ENCODE data around the gene KDM2B.
A peak's percentile ranks its signal among the peaks of the same experiment; 100 is the strongest.

The KDM2B gene

DNA sequence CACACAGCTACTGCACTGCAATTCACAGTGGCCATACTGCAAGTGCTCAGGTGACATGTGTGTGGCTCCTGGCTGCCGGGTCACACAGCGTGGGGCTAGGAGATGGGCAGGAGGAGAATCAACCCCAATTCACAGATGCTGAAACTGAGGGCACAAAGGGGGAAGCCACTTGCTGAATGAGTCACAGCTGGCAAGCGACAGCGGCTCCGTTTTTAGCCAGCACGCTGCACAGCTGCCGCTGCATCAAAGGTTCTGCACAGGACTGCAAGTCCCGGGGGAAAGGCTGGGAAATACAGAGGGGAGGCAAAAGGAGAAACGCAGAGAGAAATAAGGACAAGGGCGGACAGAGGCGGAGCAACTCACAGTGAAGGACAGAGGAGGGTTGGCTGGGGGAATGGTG lies 57.9 kb downstream of the KDM2B start:
- intact Hi-C loops (cut with micrococcal nuclease): no loop called here
- no peak overlapping the region for H3K27ac Mint-ChIP-seq
- H3K27me3 Mint-ChIP-seq: no peaks in the 10 kb centered on the region
- no peak overlapping the region for H3K4me3 Mint-ChIP-seq
- peaks cover 96% of the 10 kb centered on the region for H3K36me3 Mint-ChIP-seq (ENCODE audit: low read depth)
- H3K9me3 Mint-ChIP-seq: no peaks in the 10 kb centered on the region
- peaks cover 23% of the 10 kb centered on the region for H3K4me1 Mint-ChIP-seq (ENCODE audit: low read depth)

DNA sequence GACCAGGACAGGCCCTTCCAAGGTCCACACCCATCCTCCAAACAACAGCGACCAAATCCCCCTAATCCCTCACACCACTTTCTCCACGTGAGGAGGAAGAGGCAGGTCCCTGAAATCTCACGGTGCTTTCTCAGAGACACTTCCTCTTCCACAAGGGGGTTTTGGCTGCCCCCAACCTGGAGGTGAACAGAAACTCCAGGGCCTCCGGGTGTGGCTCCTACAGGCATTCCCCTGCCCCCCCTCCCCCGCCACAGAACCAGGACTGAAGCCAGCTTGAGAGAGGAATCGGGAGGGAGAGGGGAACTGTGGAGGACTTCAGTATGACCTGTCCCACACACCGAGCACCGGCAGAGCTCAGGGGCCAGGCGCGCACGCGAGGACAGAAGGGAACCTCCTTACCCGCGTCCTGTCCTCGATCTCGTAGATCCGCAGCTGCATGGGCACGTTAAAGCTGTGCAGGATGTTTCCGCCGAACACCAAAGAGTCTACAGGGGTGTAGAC lies 60.2 kb downstream of the KDM2B start:
- Mint-ChIP-seq H3K27me3 (no peaks in the 10 kb centered on the region), H3K36me3 (ENCODE audit: low read depth) (peaks cover 98% of the 10 kb centered on the region), H3K4me1 (ENCODE audit: low read depth) (peaks cover 23% of the 10 kb centered on the region), H3K4me3 (no peak overlapping the region), H3K9me3 (no peaks in the 10 kb centered on the region), H3K27ac (peak overlapping the region; percentile 4)
- intact Hi-C loops (cut with micrococcal nuclease): no loop called here

DNA sequence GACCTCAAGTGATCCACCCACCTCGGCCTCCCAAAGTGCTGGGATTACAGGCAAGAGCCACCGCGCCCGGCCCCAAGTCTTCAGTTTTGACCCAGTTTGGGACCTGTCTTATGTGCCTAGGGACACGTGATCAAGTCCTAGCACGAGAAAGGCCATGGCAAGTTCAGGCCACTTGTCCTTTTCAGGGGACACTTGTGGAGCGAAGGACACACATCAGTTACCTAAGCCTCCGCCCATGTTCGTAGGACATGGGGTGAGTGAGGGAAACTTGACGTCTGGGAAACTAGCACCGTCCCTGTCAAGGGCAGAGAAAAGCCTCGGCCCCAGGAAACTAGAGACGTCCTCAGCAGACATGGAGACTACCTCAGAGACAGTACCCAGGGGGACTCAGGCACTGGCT lies 60.7 kb downstream of the KDM2B start:
- Mint-ChIP-seq H3K27ac (peak overlapping the region; percentile 4), H3K36me3 (ENCODE audit: low read depth) (peaks cover 96% of the 10 kb centered on the region), H3K4me1 (ENCODE audit: low read depth) (peaks cover 23% of the 10 kb centered on the region), H3K9me3 (no peaks in the 10 kb centered on the region), H3K4me3 (no peak overlapping the region), H3K27me3 (no peaks in the 10 kb centered on the region)
- intact Hi-C loops (cut with micrococcal nuclease): no loop called here

DNA sequence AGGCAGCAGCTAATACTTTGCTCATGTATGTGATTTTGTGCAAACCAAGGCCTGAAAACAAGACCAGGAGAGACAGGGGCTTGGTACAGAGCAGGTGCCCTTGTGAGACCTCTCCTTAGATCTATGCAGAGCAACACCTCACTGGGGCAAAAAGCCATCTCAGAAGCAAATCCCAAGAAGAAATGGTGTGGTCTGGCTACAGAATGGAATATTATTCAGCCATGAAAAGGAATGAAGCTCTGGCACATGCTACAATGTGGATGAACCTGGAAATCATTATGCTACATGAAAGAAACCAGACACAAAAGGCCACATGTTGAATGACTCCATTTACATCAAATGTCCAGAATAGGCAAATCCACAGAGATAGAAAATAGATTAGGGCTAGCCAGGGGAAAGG lies 61.6 kb downstream of the KDM2B start:
- Mint-ChIP-seq H3K27me3 (no peaks in the 10 kb centered on the region), H3K4me1 (ENCODE audit: low read depth) (peaks cover 27% of the 10 kb centered on the region), H3K9me3 (no peaks in the 10 kb centered on the region), H3K4me3 (no peak overlapping the region), H3K36me3 (ENCODE audit: low read depth) (peaks cover 88% of the 10 kb centered on the region), H3K27ac (no peak overlapping the region)
- intact Hi-C loops (cut with micrococcal nuclease): no loop called here

DNA sequence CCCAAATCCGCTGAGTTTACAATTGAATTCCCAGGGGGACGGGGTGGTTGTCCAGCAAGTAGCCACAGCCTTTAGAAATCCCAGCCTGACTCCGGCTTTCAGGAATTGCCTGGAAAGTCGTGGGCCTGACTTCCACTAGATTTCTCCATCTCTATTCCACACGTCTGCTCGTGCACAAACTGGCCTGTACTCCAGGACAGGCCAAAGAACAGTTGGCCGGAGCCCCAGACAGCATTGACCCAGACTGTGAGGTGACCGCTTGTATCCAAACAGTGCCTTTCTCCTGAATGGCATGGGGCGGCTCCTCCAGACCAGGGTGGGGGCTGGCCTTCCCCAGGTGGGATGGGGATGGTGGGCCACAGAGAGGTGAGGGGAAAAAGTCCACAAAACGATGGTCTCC lies 62.2 kb downstream of the KDM2B start:
- Mint-ChIP-seq H3K27ac (no peak overlapping the region), H3K27me3 (no peaks in the 10 kb centered on the region), H3K4me1 (ENCODE audit: low read depth) (peaks cover 31% of the 10 kb centered on the region), H3K9me3 (no peaks in the 10 kb centered on the region), H3K4me3 (no peak overlapping the region), H3K36me3 (ENCODE audit: low read depth) (peaks cover 88% of the 10 kb centered on the region)
- intact Hi-C loops (cut with micrococcal nuclease): no loop called here

DNA sequence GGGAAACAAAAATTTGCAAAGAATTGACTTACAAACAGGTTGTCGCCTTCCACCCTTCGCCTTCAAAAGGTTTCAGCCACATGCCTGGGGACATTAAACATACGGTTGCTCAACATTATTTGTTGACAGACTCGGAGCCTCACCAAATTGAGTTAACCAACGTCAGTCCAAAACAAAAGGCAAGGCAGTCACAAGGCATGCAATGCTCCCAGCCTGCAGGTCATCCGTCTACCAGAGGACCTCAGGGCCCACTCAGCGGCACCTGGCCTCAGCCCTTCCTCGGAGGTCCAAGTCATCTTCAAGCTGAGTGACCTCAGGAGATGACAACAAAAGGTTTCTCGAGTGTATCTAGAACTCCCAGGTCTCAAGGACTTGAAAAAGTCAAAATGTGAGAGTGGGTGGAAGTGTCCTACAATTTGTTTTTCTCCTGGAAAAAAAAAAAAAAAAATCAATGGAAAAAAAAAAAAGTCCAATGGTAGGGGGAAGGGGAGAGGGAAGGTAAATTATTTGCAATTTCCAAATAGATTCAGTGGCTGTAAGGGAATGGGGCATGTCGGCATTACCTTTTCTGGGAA lies 64.3 kb downstream of the KDM2B start:
- H3K27ac Mint-ChIP-seq: no peak overlapping the region
- no peaks in the 10 kb centered on the region for H3K9me3 Mint-ChIP-seq
- H3K36me3 Mint-ChIP-seq (ENCODE audit: low read depth): peaks cover 89% of the 10 kb centered on the region
- H3K4me1 Mint-ChIP-seq (ENCODE audit: low read depth): peaks cover 22% of the 10 kb centered on the region
- H3K27me3 Mint-ChIP-seq: no peaks in the 10 kb centered on the region
- intact Hi-C loops (cut with micrococcal nuclease): no loop called here
- H3K4me3 Mint-ChIP-seq: no peak overlapping the region

DNA sequence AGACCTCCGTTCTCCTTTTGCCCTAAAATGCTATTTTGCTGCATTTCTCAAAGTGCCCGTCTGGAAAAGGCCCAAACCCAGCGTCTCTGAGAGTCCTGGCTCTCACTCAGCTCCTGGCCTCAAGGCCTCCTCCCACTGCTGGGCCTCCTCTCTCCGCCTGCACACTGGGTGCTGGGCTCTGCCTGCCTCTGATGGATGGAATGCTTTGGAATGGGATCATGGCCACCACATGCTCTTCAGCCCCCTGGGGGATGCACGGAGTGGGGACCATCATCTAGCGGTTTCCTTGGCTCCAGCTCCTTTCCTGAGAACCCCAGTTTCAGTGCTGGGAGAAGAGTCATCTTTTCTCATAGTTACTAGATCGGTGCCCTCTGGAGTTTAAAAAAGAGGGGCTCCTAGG lies 65.2 kb downstream of the KDM2B start:
- intact Hi-C loops (cut with micrococcal nuclease): no loop called here
- Mint-ChIP-seq H3K36me3 (ENCODE audit: low read depth) (peaks cover 88% of the 10 kb centered on the region), H3K9me3 (no peaks in the 10 kb centered on the region), H3K27me3 (no peaks in the 10 kb centered on the region), H3K4me1 (ENCODE audit: low read depth) (peaks cover 13% of the 10 kb centered on the region), H3K4me3 (no peak overlapping the region), H3K27ac (no peak overlapping the region)

- H3K27ac Mint-ChIP-seq: peak overlapping the region; percentile 49
- no peak overlapping the region for H3K4me3 Mint-ChIP-seq
- no peaks in the 10 kb centered on the region for H3K27me3 Mint-ChIP-seq
- peaks cover 8% of the 10 kb centered on the region for H3K4me1 Mint-ChIP-seq (ENCODE audit: low read depth)
- intact Hi-C loops (cut with micrococcal nuclease): no loop called here
- no peaks in the 10 kb centered on the region for H3K9me3 Mint-ChIP-seq
- peaks cover 87% of the 10 kb centered on the region for H3K36me3 Mint-ChIP-seq (ENCODE audit: low read depth)
Observed at GRCh38 chr12:121514184-121514742, 66.6 kb downstream of the KDM2B start.

- intact Hi-C loops (cut with micrococcal nuclease): no loop called here
- Mint-ChIP-seq H3K4me1 (ENCODE audit: low read depth) (peaks cover 8% of the 10 kb centered on the region), H3K27ac (peak overlapping the region; percentile 49), H3K4me3 (no peak overlapping the region), H3K36me3 (ENCODE audit: low read depth) (peaks cover 87% of the 10 kb centered on the region), H3K27me3 (no peaks in the 10 kb centered on the region), H3K9me3 (no peaks in the 10 kb centered on the region)
Observed at GRCh38 chr12:121513464-121514183, 67.2 kb downstream of the KDM2B start.

DNA sequence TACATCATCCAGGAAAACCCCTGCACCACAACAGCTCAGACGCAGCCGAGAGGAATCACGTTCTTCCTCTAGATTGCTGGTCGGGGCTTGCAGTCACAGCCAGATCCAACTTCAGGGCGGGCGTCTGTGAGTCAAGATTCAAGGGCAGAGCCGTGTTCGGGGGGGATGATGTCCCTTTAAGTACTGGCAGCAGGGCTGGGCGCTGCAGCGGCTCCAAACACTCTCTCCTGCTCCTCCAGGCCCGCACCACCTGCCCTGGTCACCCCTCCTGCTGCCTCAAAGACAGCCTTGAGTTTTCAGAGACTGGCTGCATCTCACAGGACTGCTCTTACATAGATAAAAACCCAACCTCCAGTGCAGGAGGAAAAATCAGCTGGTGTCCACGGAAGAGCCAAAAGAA lies 68.3 kb downstream of the KDM2B start:
- Mint-ChIP-seq H3K4me1 (ENCODE audit: low read depth) (peaks cover 8% of the 10 kb centered on the region), H3K27me3 (no peaks in the 10 kb centered on the region), H3K27ac (no peak overlapping the region), H3K9me3 (no peaks in the 10 kb centered on the region), H3K4me3 (no peak overlapping the region), H3K36me3 (ENCODE audit: low read depth) (peaks cover 87% of the 10 kb centered on the region)
- intact Hi-C loops (cut with micrococcal nuclease): no loop called here

GRCh38 chr12:121511916-121512315 lies 68.9 kb downstream of the KDM2B start:
- Mint-ChIP-seq H3K4me1 (ENCODE audit: low read depth) (peaks cover 8% of the 10 kb centered on the region), H3K4me3 (no peak overlapping the region), H3K36me3 (ENCODE audit: low read depth) (peaks cover 88% of the 10 kb centered on the region), H3K27ac (no peak overlapping the region), H3K9me3 (no peaks in the 10 kb centered on the region), H3K27me3 (no peaks in the 10 kb centered on the region)
- intact Hi-C loops (cut with micrococcal nuclease): no loop called here

- Mint-ChIP-seq H3K4me1 (ENCODE audit: low read depth) (peaks cover 5% of the 10 kb centered on the region), H3K27me3 (no peaks in the 10 kb centered on the region), H3K27ac (no peak overlapping the region), H3K9me3 (no peaks in the 10 kb centered on the region), H3K36me3 (ENCODE audit: low read depth) (peaks cover 98% of the 10 kb centered on the region), H3K4me3 (no peak overlapping the region)
- intact Hi-C loops (cut with micrococcal nuclease): no loop called here
Observed at GRCh38 chr12:121509339-121509738, 71.5 kb downstream of the KDM2B start.

DNA sequence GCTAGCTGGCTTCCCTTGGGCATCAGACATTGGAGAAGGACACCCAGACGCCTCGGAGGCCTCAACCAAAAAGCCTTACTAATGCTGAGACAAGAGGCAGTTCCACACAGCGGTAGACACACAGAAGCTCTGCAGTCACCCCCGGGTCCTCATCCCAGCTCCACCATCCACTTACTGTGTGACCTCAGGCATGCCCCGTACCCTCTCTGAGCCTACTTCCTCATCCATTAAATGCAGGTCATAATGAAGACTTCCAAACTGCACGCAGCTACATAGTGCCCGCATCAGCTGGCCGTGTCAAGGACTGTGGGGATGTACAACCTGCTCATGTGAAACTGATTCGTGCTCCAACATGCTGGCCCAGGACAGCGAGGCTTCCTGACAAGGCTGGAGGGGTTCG lies 72.3 kb downstream of the KDM2B start:
- H3K9me3 Mint-ChIP-seq: no peaks in the 10 kb centered on the region
- no peaks in the 10 kb centered on the region for H3K27me3 Mint-ChIP-seq
- H3K27ac Mint-ChIP-seq: no peak overlapping the region
- no peak overlapping the region for H3K4me3 Mint-ChIP-seq
- no peaks in the 10 kb centered on the region for H3K4me1 Mint-ChIP-seq (ENCODE audit: low read depth)
- intact Hi-C loops (cut with micrococcal nuclease): no loop called here
- H3K36me3 Mint-ChIP-seq (ENCODE audit: low read depth): peaks cover 98% of the 10 kb centered on the region

GRCh38 chr12:121507984-121508383 lies 72.8 kb downstream of the KDM2B start:
- intact Hi-C loops (cut with micrococcal nuclease): no loop called here
- Mint-ChIP-seq H3K9me3 (no peaks in the 10 kb centered on the region), H3K27ac (no peak overlapping the region), H3K4me1 (ENCODE audit: low read depth) (no peaks in the 10 kb centered on the region), H3K36me3 (ENCODE audit: low read depth) (peaks cover 98% of the 10 kb centered on the region), H3K27me3 (no peaks in the 10 kb centered on the region), H3K4me3 (no peak overlapping the region)
